WTC11 (cell line): Measurements from ENCODE around the gene UFC1.

Source experiments
- ATF1 ChIP-seq: sonication (generic); formaldehyde crosslinking; IDR thresholded peaks from 2 replicates; pipeline ENCODE4 v1.8.1; 2023; ENCODE audit warnings: mild to moderate bottlenecking, moderate library complexity, missing genetic modification reagents
- ATF6 ChIP-seq: sonication (generic); formaldehyde crosslinking; IDR thresholded peaks from 2 replicates; pipeline ENCODE4 v1.8.1; 2023; ENCODE audit warnings: mild to moderate bottlenecking, missing genetic modification reagents
- CTCF ChIP-seq: fragments of 200-600 bp; IDR thresholded peaks from 2 replicates; pipeline ENCODE4 v1.8.0; 2022; ENCODE audit warnings: antibody characterized with exemption
- ETV6 ChIP-seq: sonication (generic); formaldehyde crosslinking; IDR thresholded peaks from 2 replicates; pipeline ENCODE4 v1.8.1; 2022; ENCODE audit warnings: mild to moderate bottlenecking, missing genetic modification reagents
- FOXJ3 ChIP-seq: sonication (generic); formaldehyde crosslinking; IDR thresholded peaks from 2 replicates; pipeline ENCODE4 v1.9.0; 2021; ENCODE audit warnings: missing genetic modification reagents, mild to moderate bottlenecking, borderline replicate concordance
- GTF2I ChIP-seq: fragments of 250-450 bp; sonication (Bioruptor Pico); conservative IDR thresholded peaks from 2 replicates; pipeline ENCODE4 v1.4.0; 2021; ENCODE audit warnings: mild to moderate bottlenecking
- MXD4 ChIP-seq: fragments of 250-450 bp; sonication (Bioruptor Pico); IDR thresholded peaks from 2 replicates; pipeline ENCODE4 v1.8.0; 2021; ENCODE audit warnings: mild to moderate bottlenecking, moderate library complexity, borderline replicate concordance
- MYBL2 ChIP-seq: sonication (generic); formaldehyde crosslinking; IDR thresholded peaks from 2 replicates; pipeline ENCODE4 v1.8.1; 2023; ENCODE audit warnings: mild to moderate bottlenecking, moderate library complexity, missing genetic modification reagents
- NFE2L1 ChIP-seq: sonication (generic); formaldehyde crosslinking; IDR thresholded peaks from 2 replicates; pipeline ENCODE4 v1.8.1; 2023; ENCODE audit warnings: missing genetic modification reagents
- TEAD1 ChIP-seq: sonication (generic); formaldehyde crosslinking; IDR thresholded peaks from 2 replicates; pipeline ENCODE4 v1.8.0; 2022; ENCODE audit warnings: mild to moderate bottlenecking, missing genetic modification reagents
- ZNF263 ChIP-seq: sonication (generic); formaldehyde crosslinking; IDR thresholded peaks from 2 replicates; pipeline ENCODE4 v1.8.1; 2022; ENCODE audit warnings: low read depth, mild to moderate bottlenecking, moderate library complexity, missing genetic modification reagents

- TF ChIP-seq CTCF: no peak
- no peak for TF ChIP-seq ZNF263 (CRISPR knock-in tag)
- no peak for TF ChIP-seq ATF6 (CRISPR knock-in tag)
- no peak for TF ChIP-seq ATF1
- TF ChIP-seq GTF2I (CRISPR knock-in tag): no peak
- no peak for TF ChIP-seq TEAD1
- TF ChIP-seq FOXJ3 (CRISPR knock-in tag): no peak
- no peak for TF ChIP-seq NFE2L1 (CRISPR knock-in tag)
- no peak for TF ChIP-seq MXD4 (CRISPR knock-in tag)
- no peak for TF ChIP-seq MYBL2 (CRISPR knock-in tag)
- no peak for TF ChIP-seq ETV6
Measured at GRCh38 chr1:161160671-161161145, 6.9 kb downstream of the UFC1 start.
